Measurements from ENCODE around the gene GAMT.

The GAMT gene

GRCh38 chr19:1394252-1395193 lies 6.8 kb downstream of the GAMT start:
- Histone ChIP-seq H3K27me3 (ENCODE audit: insufficient read depth, low read length) (no peaks in the 10 kb centered on the region), H3K4me3 (ENCODE audit: low read depth, low read length) (no peak overlapping the region), H3K4me2 (ENCODE audit: low read length) (no peak overlapping the region), H3K27ac (ENCODE audit: low read depth, low read length) (no peak overlapping the region), H4K91ac (ENCODE audit: low read depth, low read length) (no peak overlapping the region), H3K79me2 (ENCODE audit: control insufficient read depth, insufficient read depth, low read length, poor library complexity) (no peaks in the 10 kb centered on the region), H2BK120ac (ENCODE audit: insufficient read depth, low read length, poor library complexity) (no peak overlapping the region), H3K36me3 (ENCODE audit: control insufficient read depth in 1 of 2, insufficient read depth in 2 of 2, low read length in 2 of 2) (peaks cover 22 to 24% of the 10 kb centered on the region in 2 experiments), H3K4ac (ENCODE audit: low read depth, low read length) (no peak overlapping the region), H3K4me1 (ENCODE audit: control insufficient read depth in 1 of 2, insufficient read depth in 2 of 2, low read length in 2 of 2) (no peaks in the 10 kb centered on the region), H4K12ac (ENCODE audit: low read depth, low read length) (no peak overlapping the region), H2AK5ac (ENCODE audit: low read length) (no peak overlapping the region), H2BK5ac (ENCODE audit: low read depth, low read length, poor library complexity) (no peak overlapping the region), H4K8ac (ENCODE audit: low read depth, low read length) (no peak overlapping the region), H3K14ac (ENCODE audit: low read length) (no peak overlapping the region), H3K23ac (ENCODE audit: low read length) (no peak overlapping the region), H3K9me3 (ENCODE audit: insufficient read depth, low read depth, low read length) (peaks cover 2% of the 10 kb centered on the region), H2AFZ (ENCODE audit: insufficient read depth, low read length, poor library complexity) (no peak overlapping the region), H3K18ac (ENCODE audit: low read length) (no peak overlapping the region), H3K79me1 (ENCODE audit: low read length) (no peaks in the 10 kb centered on the region), H2BK12ac (ENCODE audit: low read length) (no peak overlapping the region), H3K9ac (ENCODE audit: low read length) (no peak overlapping the region)
- no peak for DNase-seq
- no CpG with 5 or more reads among the region's 43 CpGs for WGBS (ENCODE audit: extremely low coverage, insufficient coverage, insufficient read length)

DNA sequence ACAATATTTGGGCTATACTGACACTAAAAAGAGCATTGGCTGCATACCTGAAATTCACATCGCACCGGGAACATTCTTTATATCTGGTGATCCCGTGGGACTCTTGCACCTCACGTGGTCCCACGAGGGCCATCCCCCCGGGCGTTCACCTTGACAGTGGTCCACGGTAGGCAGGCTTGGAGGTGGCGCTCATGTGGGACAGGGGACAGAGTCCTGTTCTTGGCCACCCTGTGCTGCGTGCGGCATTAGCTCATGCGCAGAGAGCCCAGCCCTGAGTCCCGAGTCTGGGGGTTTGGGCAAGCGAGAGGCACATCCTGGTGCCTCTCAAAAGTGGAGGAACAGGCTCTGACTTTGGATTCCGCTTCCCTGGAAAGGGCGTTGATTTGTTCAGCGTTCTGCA lies 7.5 kb downstream of the GAMT start:
- no peak overlapping the region for H4K91ac ChIP-seq (ENCODE audit: low read depth, low read length)
- no peak overlapping the region for H3K4me3 ChIP-seq (ENCODE audit: low read depth, low read length)
- no peak overlapping the region for H2BK12ac ChIP-seq (ENCODE audit: low read length)
- no peaks in the 10 kb centered on the region for H3K79me1 ChIP-seq (ENCODE audit: low read length)
- H2AFZ ChIP-seq (ENCODE audit: insufficient read depth, low read length, poor library complexity): no peak overlapping the region
- no peaks in the 10 kb centered on the region for H3K4me1 ChIP-seq (ENCODE audit: control insufficient read depth in 1 of 2, insufficient read depth in 2 of 2, low read length in 2 of 2)
- H3K79me2 ChIP-seq (ENCODE audit: control insufficient read depth, insufficient read depth, low read length, poor library complexity): no peaks in the 10 kb centered on the region
- H3K4me2 ChIP-seq (ENCODE audit: low read length): no peak overlapping the region
- H2AK5ac ChIP-seq (ENCODE audit: low read length): no peak overlapping the region
- no peak overlapping the region for H4K12ac ChIP-seq (ENCODE audit: low read depth, low read length)
- no peak overlapping the region for H3K27ac ChIP-seq (ENCODE audit: low read depth, low read length)
- H3K18ac ChIP-seq (ENCODE audit: low read length): no peak overlapping the region
- no peak overlapping the region for H2BK120ac ChIP-seq (ENCODE audit: insufficient read depth, low read length, poor library complexity)
- no peak for DNase-seq
- H3K14ac ChIP-seq (ENCODE audit: low read length): no peak overlapping the region
- no peak overlapping the region for H3K4ac ChIP-seq (ENCODE audit: low read depth, low read length)
- H3K23ac ChIP-seq (ENCODE audit: low read length): no peak overlapping the region
- peaks cover 29 to 31% of the 10 kb centered on the region in 2 experiments for H3K36me3 ChIP-seq (ENCODE audit: control insufficient read depth in 1 of 2, insufficient read depth in 2 of 2, low read length in 2 of 2)
- no CpG with 5 or more reads among the region's 17 CpGs for WGBS (ENCODE audit: extremely low coverage, insufficient coverage, insufficient read length)
- H2BK5ac ChIP-seq (ENCODE audit: low read depth, low read length, poor library complexity): no peak overlapping the region
- H4K8ac ChIP-seq (ENCODE audit: low read depth, low read length): no peak overlapping the region
- H3K27me3 ChIP-seq (ENCODE audit: insufficient read depth, low read length): no peaks in the 10 kb centered on the region
- no peak overlapping the region for H3K9ac ChIP-seq (ENCODE audit: low read length)
- H3K9me3 ChIP-seq (ENCODE audit: insufficient read depth, low read depth, low read length): peaks cover 6% of the 10 kb centered on the region

DNA sequence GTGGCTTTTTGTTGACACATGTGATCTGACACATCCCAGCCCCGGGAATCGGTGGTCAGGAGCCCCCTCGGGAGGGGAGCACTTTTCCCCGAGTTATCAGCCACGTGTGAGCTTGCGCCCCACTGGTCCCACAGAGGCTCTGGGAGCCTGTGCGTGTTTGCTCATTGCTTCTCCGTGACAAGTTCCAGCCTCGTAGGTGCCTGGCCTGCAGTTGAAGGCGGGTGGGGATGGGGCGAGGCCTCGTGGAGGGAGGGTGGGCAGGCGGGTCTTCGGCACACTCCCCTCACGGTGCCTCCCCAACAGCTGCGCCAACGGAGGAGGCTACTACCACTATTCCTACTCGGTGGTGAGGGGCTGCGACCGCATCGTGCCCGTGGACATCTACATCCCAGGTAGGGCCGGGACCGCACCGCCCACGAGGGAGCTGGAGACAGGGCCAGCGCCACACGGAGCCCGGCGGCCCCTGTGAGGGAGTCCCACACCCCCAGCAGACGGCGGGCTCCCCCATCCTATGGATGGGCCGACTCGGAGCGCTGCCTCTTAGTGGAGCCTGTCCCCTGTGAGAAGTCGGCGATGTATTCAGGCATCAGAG lies 8.3 kb downstream of the GAMT start:
- no peak overlapping the region for H4K91ac ChIP-seq (ENCODE audit: low read depth, low read length)
- no peaks in the 10 kb centered on the region for H3K27me3 ChIP-seq (ENCODE audit: insufficient read depth, low read length)
- no peak overlapping the region for H3K18ac ChIP-seq (ENCODE audit: low read length)
- no peak overlapping the region for H3K4me3 ChIP-seq (ENCODE audit: low read depth, low read length)
- H4K8ac ChIP-seq (ENCODE audit: low read depth, low read length): no peak overlapping the region
- H2AK5ac ChIP-seq (ENCODE audit: low read length): no peak overlapping the region
- no peak overlapping the region for H3K4me2 ChIP-seq (ENCODE audit: low read length)
- no peaks in the 10 kb centered on the region for H3K79me1 ChIP-seq (ENCODE audit: low read length)
- H3K79me2 ChIP-seq (ENCODE audit: control insufficient read depth, insufficient read depth, low read length, poor library complexity): no peaks in the 10 kb centered on the region
- no peak overlapping the region for H2AFZ ChIP-seq (ENCODE audit: insufficient read depth, low read length, poor library complexity)
- no peak for DNase-seq
- H3K23ac ChIP-seq (ENCODE audit: low read length): no peak overlapping the region
- no peak overlapping the region for H2BK12ac ChIP-seq (ENCODE audit: low read length)
- H4K12ac ChIP-seq (ENCODE audit: low read depth, low read length): no peak overlapping the region
- H3K4me1 ChIP-seq (ENCODE audit: control insufficient read depth in 1 of 2, insufficient read depth in 2 of 2, low read length in 2 of 2): no peaks in the 10 kb centered on the region
- WGBS (ENCODE audit: extremely low coverage, insufficient coverage, insufficient read length): no CpG with 5 or more reads among the region's 37 CpGs
- H3K14ac ChIP-seq (ENCODE audit: low read length): no peak overlapping the region
- H3K4ac ChIP-seq (ENCODE audit: low read depth, low read length): no peak overlapping the region
- no peak overlapping the region for H2BK120ac ChIP-seq (ENCODE audit: insufficient read depth, low read length, poor library complexity)
- peaks cover 33 to 39% of the 10 kb centered on the region in 2 experiments for H3K36me3 ChIP-seq (ENCODE audit: control insufficient read depth in 1 of 2, insufficient read depth in 2 of 2, low read length in 2 of 2)
- no peak overlapping the region for H3K9ac ChIP-seq (ENCODE audit: low read length)
- H3K27ac ChIP-seq (ENCODE audit: low read depth, low read length): no peak overlapping the region
- H3K9me3 ChIP-seq (ENCODE audit: insufficient read depth, low read depth, low read length): peaks cover 7% of the 10 kb centered on the region
- H2BK5ac ChIP-seq (ENCODE audit: low read depth, low read length, poor library complexity): no peak overlapping the region

DNA sequence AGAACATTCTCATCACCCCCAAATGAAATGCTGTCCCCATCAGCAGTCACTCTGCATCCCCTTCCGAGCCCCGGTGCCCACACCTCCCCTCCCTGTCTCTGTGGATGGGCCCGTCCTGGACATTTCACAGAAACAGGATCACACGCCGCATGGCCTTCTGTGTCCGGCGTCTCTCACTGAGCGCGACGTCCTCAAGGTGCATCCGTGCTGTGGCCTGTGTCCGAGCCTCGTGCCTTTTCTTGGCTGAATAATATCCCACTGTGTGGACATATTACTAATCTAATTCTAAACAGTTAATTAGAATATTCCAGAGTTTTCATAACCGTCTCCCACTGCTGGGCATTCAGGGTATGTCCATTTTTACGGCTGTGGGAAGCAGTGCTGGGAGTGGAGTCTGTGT lies 8.9 kb downstream of the GAMT start:
- no peak for DNase-seq
- Histone ChIP-seq H3K4me2 (ENCODE audit: low read length) (no peak overlapping the region), H3K4ac (ENCODE audit: low read depth, low read length) (no peak overlapping the region), H3K27ac (ENCODE audit: low read depth, low read length) (no peak overlapping the region), H3K9me3 (ENCODE audit: insufficient read depth, low read depth, low read length) (peaks cover 8% of the 10 kb centered on the region), H2AFZ (ENCODE audit: insufficient read depth, low read length, poor library complexity) (no peak overlapping the region), H2BK5ac (ENCODE audit: low read depth, low read length, poor library complexity) (no peak overlapping the region), H2AK5ac (ENCODE audit: low read length) (no peak overlapping the region), H3K18ac (ENCODE audit: low read length) (no peak overlapping the region), H3K4me1 (ENCODE audit: control insufficient read depth in 1 of 2, insufficient read depth in 2 of 2, low read length in 2 of 2) (no peaks in the 10 kb centered on the region), H3K79me1 (ENCODE audit: low read length) (no peaks in the 10 kb centered on the region), H3K14ac (ENCODE audit: low read length) (no peak overlapping the region), H2BK12ac (ENCODE audit: low read length) (no peak overlapping the region), H4K12ac (ENCODE audit: low read depth, low read length) (no peak overlapping the region), H2BK120ac (ENCODE audit: insufficient read depth, low read length, poor library complexity) (no peak overlapping the region), H3K4me3 (ENCODE audit: low read depth, low read length) (no peak overlapping the region), H3K23ac (ENCODE audit: low read length) (no peak overlapping the region), H3K9ac (ENCODE audit: low read length) (no peak overlapping the region), H3K79me2 (ENCODE audit: control insufficient read depth, insufficient read depth, low read length, poor library complexity) (no peaks in the 10 kb centered on the region), H4K91ac (ENCODE audit: low read depth, low read length) (no peak overlapping the region), H4K8ac (ENCODE audit: low read depth, low read length) (no peak overlapping the region), H3K36me3 (ENCODE audit: control insufficient read depth in 1 of 2, insufficient read depth in 2 of 2, low read length in 2 of 2) (peaks cover 33 to 42% of the 10 kb centered on the region in 2 experiments), H3K27me3 (ENCODE audit: insufficient read depth, low read length) (no peaks in the 10 kb centered on the region)
- WGBS (ENCODE audit: extremely low coverage, insufficient coverage, insufficient read length): no CpG with 5 or more reads among the region's 15 CpGs

Measured in trophoblast cell (in vitro differentiated cells and primary cell).